NB4 (cell line): ENCODE results near the gene TMEM218.

Experiments
- MYC ChIP-seq: IDR thresholded peaks from 2 replicates; pipeline ENCODE4 v1.6.1; 2011; ENCODE audit warnings: low read depth, low read length
- POLR2A ChIP-seq: IDR thresholded peaks from 2 replicates; pipeline ENCODE4 v1.6.1; 2011; ENCODE audit warnings: mild to moderate bottlenecking; ENCODE audit not compliant: insufficient read length; ENCODE audit errors: extremely low read depth
- TF ChIP-seq, protein P1 (sequence below): IDR thresholded peaks from one replicate; pipeline ENCODE4 v1.5.1; 2012; ENCODE audit warnings: low read depth, low read length
- TF ChIP-seq, protein P2 (sequence below): IDR thresholded peaks from 2 replicates; pipeline ENCODE4 v1.6.1; 2011; ENCODE audit warnings: low read depth, low read length

DNA sequence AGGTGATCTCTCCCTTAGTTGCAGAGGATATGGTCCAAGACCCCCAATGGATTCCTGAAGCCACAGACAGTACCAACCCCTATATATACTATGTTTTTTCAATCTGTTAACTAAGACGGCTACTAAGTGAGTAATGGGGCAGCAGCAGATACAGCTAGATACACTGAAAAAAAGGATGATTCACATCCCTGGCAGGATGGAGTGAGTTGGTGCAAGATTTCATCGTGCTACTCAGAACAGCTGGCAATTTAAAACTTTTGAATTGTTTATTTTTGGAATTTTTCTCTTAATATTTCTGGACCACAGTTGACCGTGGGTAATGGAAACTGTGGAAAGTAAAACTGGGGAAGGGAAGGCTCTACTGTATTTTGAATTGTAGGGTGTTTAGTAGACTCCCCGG, 17.0 kb upstream of the TMEM218 start:
- TF ChIP-seq, protein P1, sequence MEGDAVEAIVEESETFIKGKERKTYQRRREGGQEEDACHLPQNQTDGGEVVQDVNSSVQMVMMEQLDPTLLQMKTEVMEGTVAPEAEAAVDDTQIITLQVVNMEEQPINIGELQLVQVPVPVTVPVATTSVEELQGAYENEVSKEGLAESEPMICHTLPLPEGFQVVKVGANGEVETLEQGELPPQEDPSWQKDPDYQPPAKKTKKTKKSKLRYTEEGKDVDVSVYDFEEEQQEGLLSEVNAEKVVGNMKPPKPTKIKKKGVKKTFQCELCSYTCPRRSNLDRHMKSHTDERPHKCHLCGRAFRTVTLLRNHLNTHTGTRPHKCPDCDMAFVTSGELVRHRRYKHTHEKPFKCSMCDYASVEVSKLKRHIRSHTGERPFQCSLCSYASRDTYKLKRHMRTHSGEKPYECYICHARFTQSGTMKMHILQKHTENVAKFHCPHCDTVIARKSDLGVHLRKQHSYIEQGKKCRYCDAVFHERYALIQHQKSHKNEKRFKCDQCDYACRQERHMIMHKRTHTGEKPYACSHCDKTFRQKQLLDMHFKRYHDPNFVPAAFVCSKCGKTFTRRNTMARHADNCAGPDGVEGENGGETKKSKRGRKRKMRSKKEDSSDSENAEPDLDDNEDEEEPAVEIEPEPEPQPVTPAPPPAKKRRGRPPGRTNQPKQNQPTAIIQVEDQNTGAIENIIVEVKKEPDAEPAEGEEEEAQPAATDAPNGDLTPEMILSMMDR = no peak
- no peak for TF ChIP-seq MYC
- TF ChIP-seq, protein P2, sequence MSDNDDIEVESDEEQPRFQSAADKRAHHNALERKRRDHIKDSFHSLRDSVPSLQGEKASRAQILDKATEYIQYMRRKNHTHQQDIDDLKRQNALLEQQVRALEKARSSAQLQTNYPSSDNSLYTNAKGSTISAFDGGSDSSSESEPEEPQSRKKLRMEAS = no peak
- no peak for TF ChIP-seq POLR2A
